Trophoblast cell (in vitro differentiated cells and primary cell): ENCODE results near the gene NOBOX.
A peak's percentile ranks its signal among the peaks of the same experiment; 100 is the strongest.

ENCODE experiments used
- DNase-seq, 2 donors: peaks; one replicate each; pipeline ENCODE4 v3.0.0-alpha.2; 2016
- H2AFZ ChIP-seq: 2 replicates; pipeline ENCODE4 v1.6.1; 2013; ENCODE audit warnings: low read length, moderate library complexity, mild to moderate bottlenecking; ENCODE audit not compliant: insufficient read depth, poor library complexity
- H2AK5ac ChIP-seq: 2 replicates; pipeline ENCODE4 v1.6.1; 2013; ENCODE audit warnings: mild to moderate bottlenecking, low read length
- H2BK120ac ChIP-seq: 2 replicates; pipeline ENCODE4 v1.6.1; 2013; ENCODE audit warnings: low read length, mild to moderate bottlenecking, moderate library complexity; ENCODE audit not compliant: insufficient read depth, poor library complexity
- H2BK12ac ChIP-seq: 2 replicates; pipeline ENCODE4 v1.6.1; 2013; ENCODE audit warnings: mild to moderate bottlenecking, low read length, moderate library complexity
- H2BK5ac ChIP-seq: 2 replicates; pipeline ENCODE4 v1.6.1; 2013; ENCODE audit warnings: low read length, low read depth, moderate library complexity, mild to moderate bottlenecking; ENCODE audit not compliant: poor library complexity
- H3K14ac ChIP-seq: 2 replicates; pipeline ENCODE4 v1.6.1; 2013; ENCODE audit warnings: mild to moderate bottlenecking, low read length
- H3K18ac ChIP-seq: 2 replicates; pipeline ENCODE4 v1.6.1; 2013; ENCODE audit warnings: mild to moderate bottlenecking, low read length
- H3K23ac ChIP-seq: 2 replicates; pipeline ENCODE4 v1.6.1; 2013; ENCODE audit warnings: low read length
- H3K27ac ChIP-seq: 2 replicates; pipeline ENCODE4 v1.5.1; 2013; ENCODE audit warnings: low read depth, mild to moderate bottlenecking, inconsistent platforms, low read length, moderate library complexity
- H3K27me3 ChIP-seq: 2 replicates; pipeline ENCODE4 v1.6.1; 2013; ENCODE audit warnings: inconsistent platforms, mild to moderate bottlenecking, low read length, moderate library complexity; ENCODE audit not compliant: insufficient read depth
- H3K36me3 ChIP-seq, 2 experiments: 1 replicate in 1 of 2; 2 replicates in 1 of 2; pipeline ENCODE4 v1.6.1; 2013; ENCODE audit warnings: low read length in 2 of 2, mild to moderate bottlenecking in 2 of 2, moderate library complexity in 1 of 2; ENCODE audit not compliant: insufficient read depth in 2 of 2, control insufficient read depth in 1 of 2
- H3K4ac ChIP-seq: 2 replicates; pipeline ENCODE4 v1.6.1; 2013; ENCODE audit warnings: low read depth, mild to moderate bottlenecking, low read length, moderate library complexity
- H3K4me1 ChIP-seq, 2 experiments: 1 replicate in 1 of 2; 2 replicates in 1 of 2; pipeline ENCODE4 v1.6.1; 2013; ENCODE audit warnings: low read length in 2 of 2, mild to moderate bottlenecking in 2 of 2, moderate library complexity in 1 of 2; ENCODE audit not compliant: insufficient read depth in 2 of 2, control insufficient read depth in 1 of 2
- H3K4me2 ChIP-seq: 2 replicates; pipeline ENCODE4 v1.6.1; 2013; ENCODE audit warnings: inconsistent platforms, mild to moderate bottlenecking, low read length, moderate library complexity
- H3K4me3 ChIP-seq: 2 replicates; pipeline ENCODE4 v1.5.1; 2013; ENCODE audit warnings: mild to moderate bottlenecking, low read depth, low read length, inconsistent platforms
- H3K79me1 ChIP-seq: one replicate; pipeline ENCODE4 v1.6.1; 2013; ENCODE audit warnings: low read length
- H3K79me2 ChIP-seq: 2 replicates; pipeline ENCODE4 v1.6.1; 2013; ENCODE audit warnings: low read length, mild to moderate bottlenecking; ENCODE audit not compliant: control insufficient read depth, insufficient read depth, poor library complexity
- H3K9ac ChIP-seq: 2 replicates; pipeline ENCODE4 v1.6.1; 2013; ENCODE audit warnings: mild to moderate bottlenecking, low read length
- H3K9me3 ChIP-seq: 2 replicates; pipeline ENCODE4 v1.6.1; 2013; ENCODE audit warnings: low read depth, mild to moderate bottlenecking, control low read depth, inconsistent platforms, low read length; ENCODE audit not compliant: insufficient read depth
- H4K12ac ChIP-seq: 2 replicates; pipeline ENCODE4 v1.6.1; 2013; ENCODE audit warnings: low read depth, mild to moderate bottlenecking, low read length, moderate library complexity
- H4K8ac ChIP-seq: 2 replicates; pipeline ENCODE4 v1.6.1; 2013; ENCODE audit warnings: low read depth, mild to moderate bottlenecking, low read length, moderate library complexity
- H4K91ac ChIP-seq: one replicate; pipeline ENCODE4 v1.6.1; 2013; ENCODE audit warnings: low read depth, mild to moderate bottlenecking, low read length, moderate library complexity
- WGBS: extraction: QIAGEN DNeasy Blood & Tissue Kit; methylation state at CpG from one replicate; pipeline ENCODE4 v1.1.7; 2013; ENCODE audit warnings: missing lambda C conversion rate; ENCODE audit not compliant: insufficient read length, insufficient coverage; ENCODE audit errors: extremely low coverage; 5-methylcytosine and 5-hydroxymethylcytosine counted together

Gene NOBOX

GRCh38 chr7:144438759-144439158 is 35.3 kb upstream of the NOBOX start:
- Histone ChIP-seq H3K36me3 (no peaks in the 10 kb centered on the region), H2AFZ (no peak overlapping the region), H2BK12ac (no peak overlapping the region), H3K18ac (no peak overlapping the region), H3K4me3 (no peak overlapping the region), H2BK5ac (no peak overlapping the region), H4K91ac (no peak overlapping the region), H4K12ac (no peak overlapping the region), H3K79me2 (no peaks in the 10 kb centered on the region), H3K4ac (no peak overlapping the region), H3K4me2 (no peak overlapping the region), H3K79me1 (no peaks in the 10 kb centered on the region), H3K27me3 (no peaks in the 10 kb centered on the region), H3K23ac (no peak overlapping the region), H2AK5ac (no peak overlapping the region), H3K9me3 (no peaks in the 10 kb centered on the region), H3K14ac (no peak overlapping the region), H3K27ac (no peak overlapping the region), H3K4me1 (no peaks in the 10 kb centered on the region), H3K9ac (no peak overlapping the region), H4K8ac (no peak overlapping the region), H2BK120ac (no peak overlapping the region)
- no peak for DNase-seq
- WGBS = no CpG with 5 or more reads among the region's 3 CpGs

GRCh38 chr7:144437370-144438191 is 34.1 kb upstream of the NOBOX start:
- no peak overlapping the region for H3K9ac ChIP-seq
- peak; percentile 83 to 92 for DNase-seq
- H2AFZ ChIP-seq = no peak overlapping the region
- no peak overlapping the region for H4K12ac ChIP-seq
- no peak overlapping the region for H3K18ac ChIP-seq
- H3K4me2 ChIP-seq = no peak overlapping the region
- no peak overlapping the region for H4K91ac ChIP-seq
- no peak overlapping the region for H3K27ac ChIP-seq
- no peak overlapping the region for H3K4ac ChIP-seq
- H3K36me3 ChIP-seq = no peaks in the 10 kb centered on the region
- H3K23ac ChIP-seq = no peak overlapping the region
- no peak overlapping the region for H2BK12ac ChIP-seq
- no peaks in the 10 kb centered on the region for H3K9me3 ChIP-seq
- H2BK120ac ChIP-seq = no peak overlapping the region
- no peaks in the 10 kb centered on the region for H3K4me1 ChIP-seq
- H2AK5ac ChIP-seq = no peak overlapping the region
- H3K79me2 ChIP-seq = no peaks in the 10 kb centered on the region
- no CpG with 5 or more reads among the region's 4 CpGs for WGBS
- H3K4me3 ChIP-seq = no peak overlapping the region
- no peaks in the 10 kb centered on the region for H3K27me3 ChIP-seq
- H3K14ac ChIP-seq = no peak overlapping the region
- H3K79me1 ChIP-seq = no peaks in the 10 kb centered on the region
- H2BK5ac ChIP-seq = no peak overlapping the region
- no peak overlapping the region for H4K8ac ChIP-seq

GRCh38 chr7:144436500-144436899 is 33.0 kb upstream of the NOBOX start:
- Histone ChIP-seq H2AK5ac (no peak overlapping the region), H2AFZ (no peak overlapping the region), H2BK120ac (no peak overlapping the region), H3K36me3 (no peaks in the 10 kb centered on the region), H3K79me2 (no peaks in the 10 kb centered on the region), H3K27ac (no peak overlapping the region), H4K8ac (no peak overlapping the region), H3K79me1 (no peaks in the 10 kb centered on the region), H3K23ac (no peak overlapping the region), H3K18ac (no peak overlapping the region), H3K4me3 (no peak overlapping the region), H3K9me3 (no peaks in the 10 kb centered on the region), H3K14ac (no peak overlapping the region), H3K4me1 (no peaks in the 10 kb centered on the region), H3K9ac (no peak overlapping the region), H2BK5ac (no peak overlapping the region), H4K91ac (no peak overlapping the region), H3K4me2 (no peak overlapping the region), H3K27me3 (no peaks in the 10 kb centered on the region), H4K12ac (no peak overlapping the region), H3K4ac (no peak overlapping the region), H2BK12ac (no peak overlapping the region)
- no CpG with 5 or more reads among the region's 9 CpGs for WGBS
- no peak for DNase-seq

- Histone ChIP-seq H3K23ac (no peak overlapping the region), H4K91ac (no peak overlapping the region), H3K27ac (no peak overlapping the region), H4K12ac (no peak overlapping the region), H3K4me1 (no peaks in the 10 kb centered on the region), H3K18ac (no peak overlapping the region), H3K79me1 (no peaks in the 10 kb centered on the region), H4K8ac (no peak overlapping the region), H3K27me3 (no peaks in the 10 kb centered on the region), H3K4me2 (no peak overlapping the region), H2BK12ac (no peak overlapping the region), H2AK5ac (no peak overlapping the region), H3K79me2 (no peaks in the 10 kb centered on the region), H3K4ac (no peak overlapping the region), H3K9me3 (peaks cover 8% of the 10 kb centered on the region), H2AFZ (no peak overlapping the region), H3K9ac (no peak overlapping the region), H3K36me3 (no peaks in the 10 kb centered on the region), H3K4me3 (no peak overlapping the region), H2BK5ac (no peak overlapping the region), H2BK120ac (no peak overlapping the region), H3K14ac (no peak overlapping the region)
- no CpG with 5 or more reads among the region's 2 CpGs for WGBS
- DNase-seq = no peak
Measured at GRCh38 chr7:144428431-144428830, 24.9 kb upstream of the NOBOX start.
